CD14-positive monocyte (primary cell): ENCODE results near the gene ZNF708. TPM values are rescaled to one million over a fixed set of nuclear protein-coding genes. Genes with fewer than 3 reads are reported as not detected.
"Not testable (repeated sequence)": the region's sequence is repeated elsewhere in the genome, so short reads cannot be mapped to it uniquely, and the experiment has no call there.

Experiments used
- DNase-seq, 3 donors: peaks; one replicate each; pipeline ENCODE4 v3.0.0-alpha.2; 2011 to 2022
- H2AFZ ChIP-seq: 2 replicates; pipeline ENCODE4 v1.6.0; 2012; ENCODE audit warnings: mild to moderate bottlenecking, low read depth, low read length, inconsistent platforms; ENCODE audit not compliant: insufficient read depth, poor library complexity, severe bottlenecking
- H3K27ac ChIP-seq, 2 donors: 1 replicate in 1 of 2; 2 replicates in 1 of 2; pipeline ENCODE4 v1.5.1; 2012 to 2013; ENCODE audit warnings: low read length in 2 of 2, control low read depth in 1 of 2, inconsistent platforms in 1 of 2, low read depth in 1 of 2, mild to moderate bottlenecking in 1 of 2
- H3K27me3 ChIP-seq, 2 donors: one replicate each; pipeline versions ENCODE4 v1.6.0 to v1.6.1; 2011 to 2013; ENCODE audit warnings: low read length in 2 of 2; ENCODE audit not compliant: control insufficient read depth in 2 of 2, insufficient read depth in 2 of 2
- H3K36me3 ChIP-seq, 2 donors: replicated peaks in 1 of 2; 1 replicate in 1 of 2; 2 replicates in 1 of 2; pipeline versions ENCODE4 v1.5.1 to v1.6.1; 2012 to 2013; ENCODE audit warnings: low read length in 2 of 2, control low read depth in 1 of 2, inconsistent platforms in 1 of 2, mild to moderate bottlenecking in 1 of 2; ENCODE audit not compliant: insufficient read depth in 2 of 2, control insufficient read depth in 1 of 2
- H3K4me1 ChIP-seq, 2 donors: 1 replicate in 1 of 2; 2 replicates in 1 of 2; pipeline versions ENCODE4 v1.5.1 to v1.6.1; 2012 to 2013; ENCODE audit warnings: low read length in 2 of 2, control low read depth in 1 of 2, inconsistent platforms in 1 of 2, mild to moderate bottlenecking in 1 of 2, moderate library complexity in 1 of 2; ENCODE audit not compliant: insufficient read depth in 2 of 2, control insufficient read depth in 1 of 2
- H3K4me2 ChIP-seq: replicated peaks from 2 replicates; pipeline ENCODE3; 2012; ENCODE audit warnings: low read length, moderate library complexity, mild to moderate bottlenecking; ENCODE audit not compliant: poor library complexity, severe bottlenecking; ENCODE audit errors: extremely low read depth
- H3K4me3 ChIP-seq, 3 experiments: fragments of 200-600 bp in 1 of 3; sonication (generic) in 1 of 3; replicated peaks in 1 of 3; 1 replicate in 2 of 3; 2 replicates in 1 of 3; pipeline ENCODE4 v1.5.1; 2011 to 2013; ENCODE audit warnings: low read length in 3 of 3, mild to moderate bottlenecking in 3 of 3, control low read depth in 2 of 3, low read depth in 2 of 3, inconsistent platforms in 1 of 3, moderate library complexity in 1 of 3
- H3K79me2 ChIP-seq: 2 replicates; pipeline ENCODE4 v1.6.0; 2012; ENCODE audit warnings: mild to moderate bottlenecking, control low read depth, inconsistent platforms, low read length, moderate library complexity; ENCODE audit not compliant: insufficient read depth
- H3K9ac ChIP-seq: 2 replicates; pipeline ENCODE4 v1.6.0; 2017; ENCODE audit warnings: low read length, mild to moderate bottlenecking; ENCODE audit not compliant: insufficient read depth, poor library complexity, severe bottlenecking
- H3K9me3 ChIP-seq, 2 donors: replicated peaks in 1 of 2; 1 replicate in 1 of 2; 2 replicates in 1 of 2; pipeline versions ENCODE4 v1.5.1 to v1.6.1; 2012 to 2013; ENCODE audit warnings: low read length in 2 of 2, control low read depth in 1 of 2; ENCODE audit not compliant: control insufficient read depth in 1 of 2, insufficient read depth in 1 of 2
- H4K20me1 ChIP-seq: 2 replicates; pipeline ENCODE4 v1.6.0; 2012; ENCODE audit warnings: mild to moderate bottlenecking, low read length, control low read depth, moderate library complexity; ENCODE audit not compliant: insufficient read depth
- H3K27ac Mint-ChIP-seq, 7 donors: one replicate each; pipeline ENCODE4 v1.8.0; 2020; ENCODE audit warnings: mild to moderate bottlenecking in 7 of 7, mixed read lengths in 7 of 7, moderate library complexity in 6 of 7, inconsistent platforms in 2 of 7
- H3K27me3 Mint-ChIP-seq, 3 donors: one replicate each; pipeline ENCODE4 v1.8.0; 2021 to 2022; ENCODE audit warnings: low read depth in 3 of 3, mild to moderate bottlenecking in 3 of 3, mixed read lengths in 3 of 3, moderate library complexity in 3 of 3, inconsistent platforms in 1 of 3
- H3K36me3 Mint-ChIP-seq, 2 donors: one replicate each; pipeline ENCODE4 v1.8.0; 2020; ENCODE audit warnings: mixed read lengths in 2 of 2, inconsistent platforms in 1 of 2, mild to moderate bottlenecking in 1 of 2
- H3K4me1 Mint-ChIP-seq: one replicate; pipeline ENCODE4 v1.8.0; 2020; ENCODE audit warnings: mild to moderate bottlenecking, mixed read lengths
- H3K4me3 Mint-ChIP-seq, 2 donors: one replicate each; pipeline ENCODE4 v1.8.0; 2020; ENCODE audit warnings: mild to moderate bottlenecking in 2 of 2, mixed read lengths in 2 of 2, moderate library complexity in 1 of 2
- H3K9me3 Mint-ChIP-seq, 7 donors: one replicate each; pipeline ENCODE4 v1.8.0; 2020 to 2022; ENCODE audit warnings: mixed read lengths in 7 of 7, mild to moderate bottlenecking in 6 of 7, moderate library complexity in 6 of 7, inconsistent platforms in 2 of 7
- CTCF ChIP-seq: fragments of 200-600 bp; IDR thresholded peaks from one replicate; pipeline ENCODE4 v1.8.0; 2022; ENCODE audit warnings: antibody characterized with exemption, mild to moderate bottlenecking
- WGBS: methylation state at CpG from one replicate; pipeline ENCODE4 v1.1.5; 2013; ENCODE audit warnings: missing lambda C conversion rate; ENCODE audit not compliant: insufficient coverage; 5-methylcytosine and 5-hydroxymethylcytosine counted together
- intact Hi-C, 2 donors: fragments of 100-400 bp; cut with micrococcal nuclease; formaldehyde crosslinking; loops; one replicate each; pipeline versions ENCODE4 v1.15.0 to v1.15.1; 2023
- polyA plus RNA-seq, 3 donors: library from polyadenylated mRNA; depleted of rRNA in 1 of 3; unstranded in 2 of 3; stranded (reverse) in 1 of 3; fragments of 300-500 nt in 2 of 3; fragments of >200 nt in 1 of 3; fragmentation: Illumina TruSeq in 2 of 3; gene quantifications; 1 replicate in 2 of 3; 2 replicates in 1 of 3; pipeline ENCODE4 v1.2.3, GENCODE V29; 2012 to 2021

The ZNF708 gene
- polyA plus RNA-seq, 3 donors, result 2.2 to 5.7 (median 2.3) TPM

GRCh38 chr19:21264416-21264815 lies 64.8 kb downstream of the ZNF708 start:
- TF ChIP-seq CTCF, result no peak
- H3K36me3 Mint-ChIP-seq, result no peaks in the 10 kb centered on the region
- no peak for DNase-seq
- WGBS, result 96% methylated on average over 4 of the region's 6 CpGs
- no peak overlapping the region for H3K4me3 Mint-ChIP-seq
- H3K27ac ChIP-seq, result no peak overlapping the region
- no peak overlapping the region for H3K9ac ChIP-seq
- no peak overlapping the region for H3K4me3 ChIP-seq
- peaks cover 49 to 87% (median 80%) of the 10 kb centered on the region in 7 donors for H3K9me3 Mint-ChIP-seq
- no peaks in the 10 kb centered on the region for H3K4me1 Mint-ChIP-seq
- peaks cover 0 to 1% (median 0%) of the 10 kb centered on the region in 3 donors for H3K27me3 Mint-ChIP-seq
- H3K9me3 ChIP-seq, result peaks cover 64 to 87% of the 10 kb centered on the region in 2 donors
- no peak overlapping the region for H3K27ac Mint-ChIP-seq
- no peak overlapping the region for H2AFZ ChIP-seq
- intact Hi-C loops, result no loop called here
- H3K27me3 ChIP-seq, result no peaks in the 10 kb centered on the region
- H3K79me2 ChIP-seq, result no peaks in the 10 kb centered on the region
- no peaks in the 10 kb centered on the region for H4K20me1 ChIP-seq
- no peaks in the 10 kb centered on the region for H3K36me3 ChIP-seq
- H3K4me1 ChIP-seq, result no peaks in the 10 kb centered on the region
- H3K4me2 ChIP-seq, result no peak overlapping the region

- H3K4me3 ChIP-seq, H3K27me3 ChIP-seq, intact Hi-C loops, H3K36me3 ChIP-seq, H4K20me1 ChIP-seq, H3K4me2 ChIP-seq, H3K9ac ChIP-seq, H3K36me3 Mint-ChIP-seq, H3K79me2 ChIP-seq, H3K4me3 Mint-ChIP-seq, H3K4me1 ChIP-seq, DNase-seq, H3K27me3 Mint-ChIP-seq, H3K27ac Mint-ChIP-seq, H3K4me1 Mint-ChIP-seq, H2AFZ ChIP-seq, H3K27ac ChIP-seq: not testable (repeated sequence)
- H3K9me3 Mint-ChIP-seq, result peaks cover 38 to 85% (median 72%) of the 10 kb centered on the region in 7 donors
- WGBS, result 90% methylated on average over 16 of the region's 24 CpGs
- peaks cover 77 to 84% of the 10 kb centered on the region in 2 donors for H3K9me3 ChIP-seq
Measured at GRCh38 chr19:21260848-21261381, 68.3 kb downstream of the ZNF708 start.
